ENCODE measurements around the gene AREL1. TPM values are rescaled to one million over a fixed set of nuclear protein-coding genes. Genes with fewer than 3 reads are reported as not detected.
"Not testable (repeated sequence)": the region's sequence is repeated elsewhere in the genome, so short reads cannot be mapped to it uniquely, and the experiment has no call there.

The AREL1 gene, protein sequence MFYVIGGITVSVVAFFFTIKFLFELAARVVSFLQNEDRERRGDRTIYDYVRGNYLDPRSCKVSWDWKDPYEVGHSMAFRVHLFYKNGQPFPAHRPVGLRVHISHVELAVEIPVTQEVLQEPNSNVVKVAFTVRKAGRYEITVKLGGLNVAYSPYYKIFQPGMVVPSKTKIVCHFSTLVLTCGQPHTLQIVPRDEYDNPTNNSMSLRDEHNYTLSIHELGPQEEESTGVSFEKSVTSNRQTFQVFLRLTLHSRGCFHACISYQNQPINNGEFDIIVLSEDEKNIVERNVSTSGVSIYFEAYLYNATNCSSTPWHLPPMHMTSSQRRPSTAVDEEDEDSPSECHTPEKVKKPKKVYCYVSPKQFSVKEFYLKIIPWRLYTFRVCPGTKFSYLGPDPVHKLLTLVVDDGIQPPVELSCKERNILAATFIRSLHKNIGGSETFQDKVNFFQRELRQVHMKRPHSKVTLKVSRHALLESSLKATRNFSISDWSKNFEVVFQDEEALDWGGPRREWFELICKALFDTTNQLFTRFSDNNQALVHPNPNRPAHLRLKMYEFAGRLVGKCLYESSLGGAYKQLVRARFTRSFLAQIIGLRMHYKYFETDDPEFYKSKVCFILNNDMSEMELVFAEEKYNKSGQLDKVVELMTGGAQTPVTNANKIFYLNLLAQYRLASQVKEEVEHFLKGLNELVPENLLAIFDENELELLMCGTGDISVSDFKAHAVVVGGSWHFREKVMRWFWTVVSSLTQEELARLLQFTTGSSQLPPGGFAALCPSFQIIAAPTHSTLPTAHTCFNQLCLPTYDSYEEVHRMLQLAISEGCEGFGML
- total RNA-seq (13.9 TPM), polyA plus RNA-seq (ENCODE audit: insufficient read depth in 1 of 8, insufficient read length in 8 of 8, low replicate concordance in 1 of 8) (10 to 100 TPM; 14.5 to 23.4 (median 18.5) TPM)
- long read RNA-seq, donor 1: 0 reads
- long read RNA-seq, donor 2: 0 reads
- long read RNA-seq, donor 3, partial matches to known transcripts: 0 of 1 reads
- long read RNA-seq, donor 3, other reads (novel, unspliced or antisense): 0 of 1 reads
- long read RNA-seq, donor 4, partial matches to known transcripts: 0 of 1 reads
- long read RNA-seq, donor 4, other reads (novel, unspliced or antisense): 0 of 1 reads
- long read RNA-seq, donor 5, partial matches to known transcripts: 0 of 1 reads
- long read RNA-seq, donor 5, other reads (novel, unspliced or antisense): 0 of 1 reads
- long read RNA-seq, donor 6, full-length matches to known transcripts: 1 of 1 reads
- long read RNA-seq, donor 6, partial matches to known transcripts: 0 of 1 reads
- long read RNA-seq, donor 6, other reads (novel, unspliced or antisense): 0 of 1 reads
- long read RNA-seq, donor 7: 0 reads
- long read RNA-seq, donor 8: 0 reads
- long read RNA-seq, donor 9: 0 reads
- long read RNA-seq, donor 10: 0 reads
- long read RNA-seq, donor 11, full-length matches to known transcripts: 2 of 2 reads
- long read RNA-seq, donor 11, partial matches to known transcripts: 0 of 2 reads
- long read RNA-seq, donor 11, other reads (novel, unspliced or antisense): 0 of 2 reads

DNA sequence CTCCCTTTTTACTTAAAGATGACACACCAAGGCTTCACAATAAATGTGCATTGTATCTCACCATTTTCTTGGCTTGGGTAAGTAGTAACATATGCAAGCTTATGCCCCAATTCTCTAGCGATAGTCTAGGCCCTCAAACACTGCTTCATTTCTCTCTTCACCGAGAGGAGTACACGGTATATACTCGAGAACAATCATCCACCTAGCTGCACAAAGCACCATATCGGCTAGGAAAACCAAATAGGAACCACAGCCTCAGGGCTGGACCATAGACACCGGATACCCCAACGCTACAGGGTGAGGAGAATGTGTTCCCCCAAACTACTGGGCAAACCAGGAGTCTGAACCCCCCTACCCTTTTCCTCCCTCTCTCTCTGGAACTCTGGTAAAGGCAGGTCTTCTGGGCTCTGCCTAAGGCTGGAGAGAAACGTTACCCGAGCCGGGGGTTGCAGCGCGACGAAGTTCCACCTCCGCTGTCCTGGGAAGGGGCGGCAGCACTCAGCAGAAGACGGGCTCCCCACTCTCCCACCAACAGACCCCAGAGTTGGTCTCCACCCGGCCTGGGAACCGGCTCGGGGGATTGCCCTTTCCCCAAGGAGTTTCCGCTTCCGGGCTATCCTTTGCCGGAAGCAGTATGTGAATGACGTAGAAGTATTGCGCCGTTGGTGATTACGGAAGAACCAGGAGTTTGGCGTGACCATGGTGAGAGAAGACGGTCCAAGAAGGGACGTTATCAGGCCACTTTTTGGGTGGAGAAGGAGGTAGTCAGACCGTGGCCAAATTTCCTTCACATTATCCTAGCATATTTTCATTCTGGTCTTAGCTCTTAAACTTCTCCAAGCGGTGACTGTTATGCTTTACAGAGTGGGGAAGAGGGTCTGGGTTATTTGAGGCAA lies at the start of gene AREL1, which contains the start of gene FCF1:
AREL1 (minus strand) TSS at position 582 of the 896 bp plus-strand sequence. CDS start 27,465 bp downstream, outside the sequence.
FCF1 (plus strand) TSS at position 646 of the 896 bp plus-strand sequence; CDS start at position 700, 54 bp downstream.
- H3K4me1 ChIP-seq (ENCODE audit: control insufficient read depth, insufficient read depth, low read length): peaks cover 4% of the 10 kb centered on the region
- peak within 1 kb of the TSS; percentile 83 for H3K4me3 ChIP-seq (ENCODE audit: low read length)
- 0% methylated on average over 14 of the region's 31 CpGs for WGBS (ENCODE audit: insufficient coverage)
- no peaks in the 10 kb centered on the region for H3K9me3 ChIP-seq (replicated peaks; ENCODE audit: control insufficient read depth, low read depth, low read length)
- no peaks in the 10 kb centered on the region for H3K27me3 ChIP-seq (ENCODE audit: control insufficient read depth, insufficient read depth, low read length)
- H3K36me3 ChIP-seq (ENCODE audit: control insufficient read depth, insufficient read depth, low read length): peaks cover 3% of the 10 kb centered on the region
- H3K27ac ChIP-seq (ENCODE audit: low read length): peak within 1 kb of the TSS; percentile 82
- peak; percentile 97 for DNase-seq

DNA sequence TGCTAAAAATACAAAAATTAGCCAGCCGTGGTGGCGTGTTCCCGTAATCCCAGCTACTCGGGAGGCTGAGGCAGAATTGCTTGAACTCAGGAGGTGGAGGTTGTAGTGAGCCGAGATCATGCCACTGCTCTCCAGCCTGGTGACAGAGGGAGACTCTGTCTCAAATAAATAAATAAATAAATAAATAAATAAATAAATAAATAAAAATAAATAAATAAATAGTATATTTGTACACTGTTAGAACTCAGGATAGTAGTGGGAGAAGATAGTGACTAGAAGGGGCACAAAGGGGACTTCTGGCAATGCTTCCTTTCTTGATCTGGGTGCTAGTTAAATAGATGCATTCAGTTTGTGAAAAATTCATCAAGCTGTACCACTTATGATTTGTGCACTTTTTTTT lies 45.6 kb upstream of the AREL1 start:
- not testable (repeated sequence) for H3K4me1 ChIP-seq (ENCODE audit: control insufficient read depth, insufficient read depth, low read length); H3K27me3 ChIP-seq (ENCODE audit: control insufficient read depth, insufficient read depth, low read length); H3K9me3 ChIP-seq (replicated peaks; ENCODE audit: control insufficient read depth, low read depth, low read length); DNase-seq; H3K4me3 ChIP-seq (ENCODE audit: low read length); H3K36me3 ChIP-seq (ENCODE audit: control insufficient read depth, insufficient read depth, low read length); H3K27ac ChIP-seq (ENCODE audit: low read length)
- WGBS (ENCODE audit: insufficient coverage): 100% methylated on average over 4 of the region's 5 CpGs

DNA sequence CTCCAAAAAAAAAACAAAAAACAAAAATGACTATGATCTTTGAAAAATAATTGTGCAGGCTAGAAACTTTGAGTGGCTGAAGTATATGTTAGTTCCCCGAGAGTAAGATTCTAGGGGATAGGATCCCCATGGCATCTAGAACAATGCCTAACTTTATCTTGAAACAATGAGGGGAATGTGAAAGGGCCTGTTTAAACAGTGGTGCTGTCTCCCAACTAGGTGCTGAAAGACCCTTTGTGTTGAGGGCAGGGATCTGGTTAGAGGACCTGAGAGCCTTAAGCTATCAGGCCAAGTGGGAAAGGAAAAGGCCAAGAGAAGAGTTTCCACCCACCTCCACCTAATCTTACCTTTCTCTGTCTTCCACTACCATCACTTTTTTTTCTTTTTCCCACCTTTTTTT lies 43.4 kb upstream of the AREL1 start:
- Histone ChIP-seq H3K36me3 (ENCODE audit: control insufficient read depth, insufficient read depth, low read length) (no peaks in the 10 kb centered on the region), H3K9me3 (replicated peaks; ENCODE audit: control insufficient read depth, low read depth, low read length) (peaks cover 7% of the 10 kb centered on the region), H3K4me1 (ENCODE audit: control insufficient read depth, insufficient read depth, low read length) (no peaks in the 10 kb centered on the region), H3K4me3 (ENCODE audit: low read length) (no peak overlapping the region), H3K27me3 (ENCODE audit: control insufficient read depth, insufficient read depth, low read length) (no peaks in the 10 kb centered on the region), H3K27ac (ENCODE audit: low read length) (no peak overlapping the region)
- no peak for DNase-seq
- 86% methylated on average over 1 of the region's 1 CpG for WGBS (ENCODE audit: insufficient coverage)

DNA sequence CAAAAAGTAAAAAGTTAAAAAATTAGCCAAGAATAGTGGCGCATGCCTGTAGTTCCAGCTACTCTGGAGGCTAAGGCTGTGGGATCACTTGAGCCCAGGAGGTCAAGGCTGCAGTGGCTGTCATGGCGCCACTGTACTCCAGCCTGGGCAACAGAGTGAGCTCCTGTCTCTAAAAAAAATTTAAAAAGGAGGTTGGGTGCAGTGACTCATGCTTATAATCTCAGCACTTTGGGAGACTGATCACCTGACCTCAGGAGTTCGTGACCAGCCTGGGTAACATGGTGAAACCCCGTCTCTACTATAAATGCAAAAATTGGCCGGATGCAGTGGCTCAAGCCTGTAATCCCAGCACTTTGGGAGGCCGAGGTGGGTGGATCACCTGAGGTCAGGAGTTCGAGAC lies 42.0 kb upstream of the AREL1 start:
- Histone ChIP-seq H3K9me3 (replicated peaks; ENCODE audit: control insufficient read depth, low read depth, low read length) (peaks cover 7% of the 10 kb centered on the region), H3K4me1 (ENCODE audit: control insufficient read depth, insufficient read depth, low read length) (no peaks in the 10 kb centered on the region), H3K27me3 (ENCODE audit: control insufficient read depth, insufficient read depth, low read length) (no peaks in the 10 kb centered on the region), H3K36me3 (ENCODE audit: control insufficient read depth, insufficient read depth, low read length) (no peaks in the 10 kb centered on the region), H3K4me3 (ENCODE audit: low read length) (no peak overlapping the region), H3K27ac (ENCODE audit: low read length) (no peak overlapping the region)
- DNase-seq: no peak
- WGBS (ENCODE audit: insufficient coverage): 96% methylated on average over 7 of the region's 7 CpGs

DNA sequence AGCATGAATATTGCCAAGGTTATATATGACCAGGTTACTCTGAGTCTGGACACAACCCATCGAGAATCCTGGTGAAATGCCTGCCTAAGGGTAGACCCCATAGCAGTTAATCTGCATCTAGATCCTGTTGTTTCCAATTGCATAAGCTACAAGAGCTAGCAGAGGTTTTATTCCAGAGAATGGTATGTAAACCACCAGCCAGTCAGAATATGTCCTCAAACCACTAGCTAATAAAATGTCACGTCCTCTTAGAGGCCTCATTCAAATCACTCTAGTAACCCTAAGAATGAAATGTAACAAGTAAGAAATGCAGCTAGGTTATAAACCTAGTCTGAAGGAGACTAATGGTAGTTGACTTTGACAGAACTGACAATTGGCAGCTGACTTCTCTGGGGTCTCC lies 41.3 kb upstream of the AREL1 start:
- H3K27ac ChIP-seq (ENCODE audit: low read length): no peak overlapping the region
- H3K4me1 ChIP-seq (ENCODE audit: control insufficient read depth, insufficient read depth, low read length): no peaks in the 10 kb centered on the region
- no peak for DNase-seq
- peaks cover 7% of the 10 kb centered on the region for H3K9me3 ChIP-seq (replicated peaks; ENCODE audit: control insufficient read depth, low read depth, low read length)
- H3K27me3 ChIP-seq (ENCODE audit: control insufficient read depth, insufficient read depth, low read length): no peaks in the 10 kb centered on the region
- no peak overlapping the region for H3K4me3 ChIP-seq (ENCODE audit: low read length)
- WGBS (ENCODE audit: insufficient coverage): 100% methylated on average over 1 of the region's 2 CpGs
- H3K36me3 ChIP-seq (ENCODE audit: control insufficient read depth, insufficient read depth, low read length): no peaks in the 10 kb centered on the region

DNA sequence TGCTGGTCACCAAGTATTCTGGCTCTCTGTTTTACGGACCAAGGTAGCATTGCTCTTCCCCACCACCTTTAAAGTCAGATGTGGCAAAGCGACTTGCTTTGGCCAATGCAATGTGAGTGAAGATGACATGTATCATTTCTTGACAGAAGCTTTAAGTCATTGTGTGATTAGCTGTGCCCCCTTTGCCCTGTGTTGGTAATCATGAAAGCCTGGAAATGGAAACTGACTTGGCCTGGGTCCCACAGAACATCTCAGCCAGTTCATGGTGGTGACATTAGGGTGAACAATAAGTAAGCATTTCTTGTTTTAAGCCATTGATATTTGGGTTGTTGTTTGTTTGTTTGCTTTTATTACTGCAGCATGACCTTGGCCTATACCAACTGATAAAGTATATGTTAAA lies 34.4 kb upstream of the AREL1 start:
- Histone ChIP-seq H3K36me3 (ENCODE audit: control insufficient read depth, insufficient read depth, low read length) (no peaks in the 10 kb centered on the region), H3K4me1 (ENCODE audit: control insufficient read depth, insufficient read depth, low read length) (no peaks in the 10 kb centered on the region), H3K9me3 (replicated peaks; ENCODE audit: control insufficient read depth, low read depth, low read length) (no peaks in the 10 kb centered on the region), H3K27me3 (ENCODE audit: control insufficient read depth, insufficient read depth, low read length) (no peaks in the 10 kb centered on the region), H3K4me3 (ENCODE audit: low read length) (no peak overlapping the region), H3K27ac (ENCODE audit: low read length) (no peak overlapping the region)
- 80% methylated on average over 1 of the region's 2 CpGs for WGBS (ENCODE audit: insufficient coverage)
- no peak for DNase-seq

DNA sequence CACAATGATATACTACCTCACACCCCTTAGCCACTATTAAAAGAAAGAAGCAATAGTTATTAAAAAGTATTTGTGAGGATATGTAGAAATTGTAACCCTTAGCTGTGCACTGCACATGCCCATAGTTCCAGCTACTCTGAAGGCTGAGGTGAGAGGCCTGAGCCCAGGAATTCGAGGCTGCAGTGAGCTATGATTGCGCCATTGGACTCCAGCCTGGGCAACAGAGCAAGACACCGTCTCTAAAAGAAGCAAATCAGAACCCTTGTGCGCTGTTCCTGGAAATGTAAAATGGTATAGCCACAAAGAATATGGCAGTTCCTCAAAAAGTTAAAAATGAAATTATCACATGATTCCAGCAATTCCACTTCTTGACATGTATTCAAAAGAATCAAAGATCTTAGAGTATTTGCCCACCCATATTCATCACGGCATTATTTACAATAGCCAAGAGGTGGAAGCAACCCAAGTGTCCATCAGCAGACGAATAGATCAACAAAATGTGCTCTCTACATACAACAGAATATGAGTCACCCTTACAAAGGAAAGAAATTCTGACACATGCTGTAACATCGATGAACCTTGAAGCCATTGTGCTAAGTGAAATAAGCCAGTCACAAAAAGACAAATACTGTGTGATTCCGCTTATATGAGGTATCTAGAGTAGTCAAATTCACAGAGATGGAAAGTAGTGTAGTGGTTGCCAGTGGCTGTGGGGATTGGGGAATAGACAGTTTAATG lies 26.6 kb upstream of the AREL1 start:
- H3K27ac ChIP-seq (ENCODE audit: low read length): no peak overlapping the region
- no peaks in the 10 kb centered on the region for H3K27me3 ChIP-seq (ENCODE audit: control insufficient read depth, insufficient read depth, low read length)
- no peaks in the 10 kb centered on the region for H3K9me3 ChIP-seq (replicated peaks; ENCODE audit: control insufficient read depth, low read depth, low read length)
- DNase-seq: no peak
- H3K36me3 ChIP-seq (ENCODE audit: control insufficient read depth, insufficient read depth, low read length): peaks cover 10% of the 10 kb centered on the region
- WGBS (ENCODE audit: insufficient coverage): 92% methylated on average over 6 of the region's 8 CpGs
- no peak overlapping the region for H3K4me3 ChIP-seq (ENCODE audit: low read length)
- H3K4me1 ChIP-seq (ENCODE audit: control insufficient read depth, insufficient read depth, low read length): no peaks in the 10 kb centered on the region

DNA sequence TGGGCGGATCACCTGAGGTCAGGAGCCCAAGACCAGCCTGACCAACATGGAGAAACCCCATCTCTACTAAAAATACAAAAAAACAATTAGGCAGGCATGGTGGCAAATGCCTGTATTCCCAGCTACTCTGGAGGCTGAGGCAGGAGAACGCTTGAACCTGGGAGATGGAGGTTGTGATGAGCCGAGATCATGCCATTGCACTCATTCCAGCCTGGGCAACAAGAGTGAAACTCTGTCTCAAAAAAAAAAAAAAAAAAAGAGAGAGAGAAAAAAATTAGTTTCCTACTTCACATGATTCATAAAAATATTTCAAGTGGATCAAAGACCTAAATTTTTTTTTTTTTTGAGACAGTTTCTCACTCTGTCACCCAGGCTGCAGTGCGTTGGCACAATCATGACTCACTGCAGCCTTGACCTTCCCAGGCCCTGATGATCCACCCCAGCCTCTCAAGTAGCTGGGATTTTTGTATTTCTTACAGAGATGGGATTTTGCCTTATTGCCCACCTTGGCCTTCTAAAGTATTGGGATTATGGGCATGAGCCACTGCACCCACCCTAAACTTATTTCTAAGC lies 25.0 kb upstream of the AREL1 start:
- no peaks in the 10 kb centered on the region for H3K9me3 ChIP-seq (replicated peaks; ENCODE audit: control insufficient read depth, low read depth, low read length)
- H3K27me3 ChIP-seq (ENCODE audit: control insufficient read depth, insufficient read depth, low read length): no peaks in the 10 kb centered on the region
- no peaks in the 10 kb centered on the region for H3K4me1 ChIP-seq (ENCODE audit: control insufficient read depth, insufficient read depth, low read length)
- H3K27ac ChIP-seq (ENCODE audit: low read length): no peak overlapping the region
- DNase-seq: no peak
- H3K4me3 ChIP-seq (ENCODE audit: low read length): no peak overlapping the region
- peaks cover 21% of the 10 kb centered on the region for H3K36me3 ChIP-seq (ENCODE audit: control insufficient read depth, insufficient read depth, low read length)
- no CpG with 5 or more reads among the region's 4 CpGs for WGBS (ENCODE audit: insufficient coverage)
